Right ventricle myocardium inferior (tissue), 1 donor: ENCODE measurements around the gene ALKBH1. TPM values are rescaled to one million over a fixed set of nuclear protein-coding genes. Genes with fewer than 3 reads are reported as not detected.
"Not testable (repeated sequence)": the region's sequence is repeated elsewhere in the genome, so short reads cannot be mapped to it uniquely, and the experiment has no call there.

Source experiments
- ATAC-seq: fragments of 200-7000 bp; cut with Tn5 transposase; one replicate; pipeline ENCODE4 v1.9.1; 2020; ENCODE audit warnings: mild to moderate bottlenecking, moderate library complexity
- DNase-seq: peaks from one replicate; pipeline ENCODE4 v3.0.0; 2021; ENCODE audit errors: missing footprints
- intact Hi-C: fragments of 100-400 bp; cut with DNase I; formaldehyde crosslinking; loops from one replicate; pipeline ENCODE4 v1.11.0; 2022
- total RNA-seq: library from RNA; stranded (reverse); fragmentation: NEBNext Ultra II Directional; extraction: Animal tissue kit (Norgen Biotek cat#: 25700); gene quantifications from one replicate; pipeline ENCODE4 v1.2.1, GENCODE V29; 2021
- donor health status: DM: no; HTN: yes; CAD: no; lungs with severe emphysema.

ALKBH1 gene
- total RNA-seq, 1 donor from 2014 or later, result 12.8 TPM

GRCh38 chr14:77638771-77639171 is 69.1 kb downstream of the ALKBH1 start:
- intact Hi-C loops, result no loop called here
- ATAC-seq (no peak), DNase-seq (no peak)

- ATAC-seq, intact Hi-C loops, DNase-seq: not testable (repeated sequence)
These were observed 72.0 kb downstream of the ALKBH1 start for GRCh38 chr14:77635869-77636268.

GRCh38 chr14:77635466-77635865 is 72.4 kb downstream of the ALKBH1 start:
- ATAC-seq, DNase-seq, intact Hi-C loops: not testable (repeated sequence)

GRCh38 chr14:77630111-77630510 is 77.7 kb downstream of the ALKBH1 start:
- intact Hi-C loops, result no loop called here
- DNase-seq, result no peak
- no peak for ATAC-seq

- intact Hi-C loops, result no loop called here
- ATAC-seq (no peak), DNase-seq (no peak)
These were observed 82.5 kb downstream of the ALKBH1 start for GRCh38 chr14:77625360-77625759.

- intact Hi-C loops, result no loop called here
- ATAC-seq (peak; percentile 42), DNase-seq (no peak)
These were observed 84.6 kb downstream of the ALKBH1 start for GRCh38 chr14:77623201-77623600.

Other genes starting within 250 kb of the ALKBH1 start
- 194 TPM for gene AHSA1, start 249.9 kb downstream of the ALKBH1 start, total RNA-seq
- gene ISM2, start 209.2 kb downstream of the ALKBH1 start, total RNA-seq, result not detected
- gene SPTLC2, start 91.4 kb downstream of the ALKBH1 start, total RNA-seq, result 10.8 TPM
- 205 TPM for gene SLIRP, start 80 bp upstream of the ALKBH1 start, total RNA-seq
- 49.0 TPM for gene SNW1, start 53.1 kb upstream of the ALKBH1 start, total RNA-seq
- gene ADCK1, start 92.1 kb upstream of the ALKBH1 start, total RNA-seq, result 8.7 TPM